Activated T-helper 2 cell treated with anti-CD3 and anti-CD28 coated beads, Interferon-gamma antibody, Interleukin-2, Interleukin-4, amounts not matched to agents 10 μg/mL and 5 μg/mL and 100 μg/mL, durations not matched to agents 14 hours and 24 hours and 36 hours (primary cell): ENCODE results near the gene KANK2. TPM values are rescaled to one million over a fixed set of nuclear protein-coding genes. Genes with fewer than 3 reads are reported as not detected.
"Not testable (repeated sequence)": the region's sequence is repeated elsewhere in the genome, so short reads cannot be mapped to it uniquely, and the experiment has no call there.

Experiments
- DNase-seq: peaks from one replicate; pipeline ENCODE4 v3.0.0; 2021; ENCODE audit warnings: low spot score
- H3K27ac Mint-ChIP-seq: one replicate; pipeline ENCODE4 v1.8.0; 2021; ENCODE audit warnings: mixed read lengths
- H3K27me3 Mint-ChIP-seq: one replicate; pipeline ENCODE4 v1.8.0; 2021; ENCODE audit warnings: low read depth, mixed read lengths
- H3K36me3 Mint-ChIP-seq: one replicate; pipeline ENCODE4 v1.8.0; 2021; ENCODE audit warnings: low read depth, mixed read lengths
- H3K4me1 Mint-ChIP-seq: one replicate; pipeline ENCODE4 v1.8.0; 2021; ENCODE audit warnings: low read depth, mixed read lengths
- H3K4me3 Mint-ChIP-seq: one replicate; pipeline ENCODE4 v1.8.0; 2021; ENCODE audit warnings: low read depth, mild to moderate bottlenecking, moderate library complexity, mixed read lengths
- H3K9me3 Mint-ChIP-seq: one replicate; pipeline ENCODE4 v1.8.0; 2021; ENCODE audit warnings: mixed read lengths
- intact Hi-C: fragments of 100-400 bp; cut with micrococcal nuclease; formaldehyde crosslinking; loops from one replicate; pipeline ENCODE4 v1.15.1; 2023
- total RNA-seq: library from RNA; stranded (reverse); gene quantifications from 2 replicates; pipeline ENCODE4 v1.2.3, GENCODE V29; 2022

Gene KANK2
- total RNA-seq, 1 donor from 2014 or later = 6.5 TPM

DNA sequence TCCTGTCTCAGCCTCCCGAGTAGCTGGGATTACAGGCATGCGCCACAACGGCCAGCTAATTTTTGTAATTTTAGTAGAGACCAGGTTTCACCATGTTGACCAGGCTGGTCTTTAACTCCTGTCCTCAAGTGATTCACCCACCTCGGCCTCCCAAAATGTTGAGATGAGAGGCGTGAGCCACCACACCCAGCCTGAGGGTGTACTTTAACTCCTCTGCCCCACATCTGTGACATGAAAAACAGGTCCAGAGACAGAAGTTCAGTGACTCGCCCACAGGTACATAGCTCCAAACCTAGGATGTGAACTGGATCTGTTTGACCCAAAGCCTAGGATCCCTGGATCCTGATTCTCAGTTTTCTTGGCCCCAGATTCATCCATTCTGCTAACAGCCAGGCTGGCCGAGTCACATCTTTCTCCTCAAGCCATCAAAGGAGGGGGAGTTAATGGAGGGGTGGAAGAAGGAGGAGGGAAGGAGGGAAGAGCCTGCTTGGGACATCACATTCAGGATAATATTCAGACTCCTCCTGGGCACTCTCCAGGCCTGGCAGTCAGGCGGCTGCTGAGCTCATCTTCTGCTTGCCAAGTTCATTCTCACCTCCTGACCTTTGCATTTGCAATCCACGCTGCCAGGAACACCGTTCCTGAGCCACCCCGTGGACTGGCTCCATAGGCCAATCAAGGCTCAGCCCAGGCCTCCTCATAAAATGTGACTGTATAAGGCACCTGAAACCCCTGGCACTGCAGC, 44.9 kb downstream of the KANK2 start:
- Mint-ChIP-seq H3K4me1 (peaks cover 19% of the 10 kb centered on the region), H3K9me3 (no peaks in the 10 kb centered on the region), H3K27ac (no peak overlapping the region), H3K4me3 (no peak overlapping the region), H3K27me3 (no peaks in the 10 kb centered on the region), H3K36me3 (peaks cover 37% of the 10 kb centered on the region)
- intact Hi-C loops = no loop called here
- DNase-seq = no peak

DNA sequence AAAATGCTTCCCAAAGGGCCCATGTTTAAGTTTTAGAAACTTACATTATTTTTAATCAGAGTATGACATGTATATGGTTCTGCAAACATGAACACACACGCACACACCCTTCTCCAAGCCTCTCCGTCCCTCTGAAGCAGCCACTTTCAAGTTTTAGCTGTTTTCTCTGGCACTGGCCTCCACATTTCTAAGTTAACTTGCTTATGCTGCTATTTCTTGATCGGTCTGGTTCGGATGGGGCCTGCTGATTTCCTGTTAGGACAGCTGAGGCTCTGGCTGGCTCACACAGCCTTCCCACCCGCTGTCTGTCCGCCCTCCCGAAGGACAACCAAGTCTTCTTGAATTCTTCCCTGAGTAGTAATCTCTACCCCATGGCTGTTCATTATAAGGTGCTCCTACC, 46.2 kb downstream of the KANK2 start:
- DNase-seq = no peak

DNA sequence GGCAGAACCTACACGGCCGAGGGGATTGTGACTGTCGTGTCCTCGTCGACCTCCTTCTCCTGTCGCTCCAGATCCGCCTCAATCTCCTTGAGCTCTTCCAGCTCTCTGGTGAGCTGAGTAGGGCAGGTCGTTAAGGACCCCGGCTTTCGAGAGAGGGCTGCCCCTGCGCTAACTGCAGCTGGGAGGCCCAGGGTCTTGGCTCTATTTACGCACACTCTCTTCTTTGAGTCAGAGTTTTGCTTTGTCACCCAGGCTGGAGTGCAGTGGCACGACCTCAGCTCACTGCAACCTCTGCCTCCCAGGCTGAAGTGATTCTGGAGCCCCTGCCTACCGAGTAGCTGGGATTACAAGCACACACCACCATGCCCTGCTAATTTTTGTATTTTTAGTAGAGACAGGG, 49.3 kb downstream of the KANK2 start:
- Mint-ChIP-seq H3K36me3 (peaks cover 52% of the 10 kb centered on the region), H3K9me3 (no peaks in the 10 kb centered on the region), H3K4me1 (peaks cover 8% of the 10 kb centered on the region), H3K27ac (no peak overlapping the region), H3K27me3 (no peaks in the 10 kb centered on the region), H3K4me3 (no peak overlapping the region)
- DNase-seq = no peak
- intact Hi-C loops = no loop called here

More for the DNA sequence above, 46.2 kb downstream of the KANK2 start:
- Mint-ChIP-seq H3K4me3 (no peak overlapping the region), H3K36me3 (peaks cover 46% of the 10 kb centered on the region), H3K27ac (no peak overlapping the region), H3K4me1 (peaks cover 19% of the 10 kb centered on the region), H3K9me3 (no peaks in the 10 kb centered on the region), H3K27me3 (no peaks in the 10 kb centered on the region)
- intact Hi-C loops = no loop called here

DNA sequence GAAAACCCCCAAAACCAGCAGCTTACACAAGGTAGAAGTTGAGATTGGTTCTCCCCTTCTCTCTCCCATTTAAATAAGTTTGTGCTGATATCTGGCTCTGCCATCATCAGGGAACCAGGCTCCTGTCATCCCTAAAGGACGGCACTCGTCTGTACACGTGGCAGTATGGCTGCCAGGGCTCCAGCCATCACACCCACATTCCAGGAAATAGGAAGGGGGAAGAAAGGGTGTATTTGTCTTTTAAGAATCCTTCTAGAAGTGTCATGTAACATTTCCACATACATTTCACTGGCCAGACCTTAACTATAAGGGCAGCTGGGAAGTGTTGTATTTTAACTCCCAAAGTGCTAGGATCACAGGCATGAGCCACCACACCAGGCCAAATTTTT, 51.8 kb downstream of the KANK2 start:
- Mint-ChIP-seq H3K9me3 (no peaks in the 10 kb centered on the region), H3K4me1 (no peaks in the 10 kb centered on the region), H3K27ac (no peak overlapping the region), H3K4me3 (no peak overlapping the region), H3K27me3 (no peaks in the 10 kb centered on the region), H3K36me3 (peaks cover 38% of the 10 kb centered on the region)
- intact Hi-C loops = no loop called here
- no peak for DNase-seq

DNA sequence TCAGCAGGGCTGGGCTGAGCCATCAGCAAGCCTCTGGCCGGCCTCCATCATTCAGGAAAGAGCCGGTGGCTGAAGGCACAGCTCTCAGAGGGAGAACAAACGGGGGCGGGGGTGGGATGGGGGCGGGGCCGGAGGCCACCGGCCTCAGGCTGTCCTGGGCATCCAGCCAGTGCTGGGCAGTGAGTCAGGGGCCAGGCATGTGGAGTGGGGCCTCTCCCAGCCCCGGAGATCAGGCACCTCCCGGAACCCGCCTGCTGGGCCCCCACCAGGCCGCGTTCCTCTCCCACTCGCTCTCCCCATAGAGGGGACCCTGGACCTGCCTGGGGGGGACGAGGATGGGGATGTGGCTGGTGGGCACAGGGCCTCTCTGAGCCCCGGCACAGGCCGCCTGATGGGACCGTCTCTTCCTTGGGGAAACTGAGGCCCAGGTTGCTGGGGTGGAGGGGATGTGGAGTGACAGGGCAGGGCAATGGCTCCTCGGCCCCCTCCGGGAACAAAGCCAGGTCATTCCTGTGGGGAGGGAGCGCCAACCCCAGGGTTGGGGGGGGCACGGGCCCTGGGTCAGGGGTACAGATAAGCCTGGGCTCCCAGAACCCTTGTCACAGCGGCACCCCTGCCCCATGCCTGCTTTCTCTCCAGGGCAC, 54.7 kb downstream of the KANK2 start:
- Mint-ChIP-seq H3K36me3 (peaks cover 23% of the 10 kb centered on the region), H3K27ac (no peak overlapping the region), H3K9me3 (no peaks in the 10 kb centered on the region), H3K4me1 (peaks cover 4% of the 10 kb centered on the region), H3K27me3 (no peaks in the 10 kb centered on the region), H3K4me3 (no peak overlapping the region)
- no peak for DNase-seq
- intact Hi-C loops = no loop called here

DNA sequence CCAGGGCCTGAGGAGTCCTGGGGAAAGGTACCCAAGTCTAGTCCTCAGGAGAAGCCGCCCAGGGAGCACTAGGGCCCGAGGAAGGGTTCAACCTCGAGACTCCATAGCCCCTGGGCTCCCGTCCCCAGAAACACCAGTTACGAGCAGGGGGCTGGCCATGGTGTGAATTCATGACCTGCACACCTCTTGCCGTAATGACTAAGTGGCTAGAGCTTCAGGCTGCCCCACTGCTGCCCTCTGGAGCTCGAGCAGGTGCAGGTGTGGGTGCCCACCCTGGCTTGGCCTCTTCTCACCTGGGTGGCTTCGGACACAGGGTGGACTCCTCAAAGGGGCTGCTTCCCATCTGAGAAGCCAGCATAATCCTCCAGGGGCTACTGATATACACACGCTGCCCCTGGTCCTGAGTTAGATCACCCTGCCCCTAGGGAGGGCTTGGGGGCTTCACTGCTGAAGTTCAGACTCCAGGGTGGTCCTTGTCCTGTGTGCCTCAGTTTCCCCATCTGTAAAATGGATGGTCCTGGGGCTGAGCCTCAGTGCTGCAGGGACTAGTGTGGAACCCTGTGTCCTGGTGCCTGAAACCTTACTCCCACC, 55.3 kb downstream of the KANK2 start:
- H3K4me1 Mint-ChIP-seq = peaks cover 6% of the 10 kb centered on the region
- DNase-seq = no peak
- H3K27me3 Mint-ChIP-seq = no peaks in the 10 kb centered on the region
- H3K9me3 Mint-ChIP-seq = no peaks in the 10 kb centered on the region
- intact Hi-C loops = no loop called here
- H3K27ac Mint-ChIP-seq = no peak overlapping the region
- H3K4me3 Mint-ChIP-seq = no peak overlapping the region
- H3K36me3 Mint-ChIP-seq = peaks cover 19% of the 10 kb centered on the region

DNA sequence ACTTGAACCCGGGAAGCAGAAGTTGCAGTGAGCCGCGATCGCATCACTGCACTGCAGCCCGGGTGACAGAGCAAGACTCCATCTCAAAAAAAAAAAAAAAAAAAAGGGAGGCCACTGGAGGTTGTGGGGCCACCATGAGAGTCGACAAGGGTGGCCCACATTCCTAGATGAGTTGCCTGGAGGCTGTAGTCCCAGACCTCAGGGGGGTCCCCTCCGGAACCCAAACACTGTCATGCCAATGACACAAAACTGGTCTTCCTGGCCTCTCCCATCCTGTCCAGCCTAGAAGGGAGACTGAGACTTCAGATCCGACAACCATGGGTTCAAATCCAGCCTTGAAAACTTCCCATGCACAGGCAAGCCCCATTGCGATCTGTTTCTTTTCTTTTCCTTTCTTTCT, 56.4 kb downstream of the KANK2 start:
- intact Hi-C loops = no loop called here
- Mint-ChIP-seq H3K4me3 (no peak overlapping the region), H3K4me1 (peaks cover 8% of the 10 kb centered on the region), H3K9me3 (no peaks in the 10 kb centered on the region), H3K27me3 (no peaks in the 10 kb centered on the region), H3K27ac (no peak overlapping the region), H3K36me3 (peaks cover 10% of the 10 kb centered on the region)
- no peak for DNase-seq

DNA sequence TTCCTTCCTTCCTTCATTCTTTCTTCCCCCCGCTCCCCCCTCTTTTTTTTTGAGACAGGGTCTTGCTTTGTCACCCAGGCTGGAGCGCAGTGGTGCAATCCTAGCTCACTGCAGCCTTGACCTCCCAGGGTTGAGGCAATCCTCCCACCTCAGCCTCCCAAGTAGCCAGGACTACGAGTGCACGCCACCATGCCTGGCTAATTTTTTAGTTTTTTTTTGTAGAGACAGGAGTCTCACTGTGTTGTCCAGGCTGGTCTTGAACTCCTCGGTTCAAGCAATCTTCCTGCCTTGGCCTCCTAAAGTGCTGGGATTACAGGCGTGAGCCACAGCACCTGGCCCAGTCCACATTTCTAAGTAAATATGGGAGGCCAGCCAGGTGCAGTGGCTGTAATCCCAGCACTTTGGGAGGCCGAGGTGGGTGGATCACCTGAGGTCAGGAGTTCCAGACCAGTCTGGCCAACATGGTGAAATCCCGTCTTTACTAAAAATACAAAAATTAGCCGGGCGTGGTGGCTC, 57.3 kb downstream of the KANK2 start:
- H3K27me3 Mint-ChIP-seq, H3K4me3 Mint-ChIP-seq, H3K36me3 Mint-ChIP-seq, H3K27ac Mint-ChIP-seq, DNase-seq, H3K4me1 Mint-ChIP-seq, H3K9me3 Mint-ChIP-seq, intact Hi-C loops: not testable (repeated sequence)

DNA sequence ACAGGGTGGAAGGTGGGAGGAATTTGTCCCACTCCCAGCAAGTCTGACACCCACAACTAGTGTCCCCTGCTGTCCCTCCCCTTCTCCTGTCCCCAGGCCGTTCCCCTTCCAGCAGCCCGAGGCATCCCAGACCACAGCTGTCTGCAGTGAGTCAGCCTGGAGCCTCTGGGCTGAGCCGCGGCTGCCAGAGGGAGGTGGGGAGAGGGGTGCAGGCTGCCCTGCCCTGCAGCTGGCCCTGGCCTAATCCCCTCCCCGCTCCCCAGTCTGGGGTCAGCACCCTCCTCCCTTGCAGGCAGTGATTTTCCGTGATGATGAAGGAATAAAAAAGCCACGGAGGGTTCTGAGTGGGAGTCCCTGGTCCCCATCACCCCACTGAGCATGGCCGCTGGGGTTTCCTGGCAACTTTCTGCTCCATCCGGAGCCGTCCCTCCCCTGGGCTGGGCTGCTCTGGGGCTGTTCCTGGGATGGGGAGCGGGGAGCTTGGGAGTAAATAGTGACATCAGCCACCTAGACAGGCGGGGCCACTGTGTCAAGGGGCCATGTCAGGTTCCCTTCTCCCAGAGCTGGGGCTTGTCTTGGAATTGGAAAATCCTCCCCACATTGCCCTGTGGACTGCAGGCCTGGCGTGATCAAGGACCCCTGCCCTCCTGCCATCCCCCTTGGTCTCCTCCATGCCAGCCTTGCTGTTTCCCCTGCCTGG, 58.6 kb downstream of the KANK2 start:
- no peak overlapping the region for H3K27ac Mint-ChIP-seq
- H3K9me3 Mint-ChIP-seq = no peaks in the 10 kb centered on the region
- no peak overlapping the region for H3K4me3 Mint-ChIP-seq
- peaks cover 9% of the 10 kb centered on the region for H3K4me1 Mint-ChIP-seq
- intact Hi-C loops = loop anchor here (5.0 to 10.0 kb wide), 2 partner anchors 64 to 104 kb away; no protein-coding TSS in a partner anchor
- no peaks in the 10 kb centered on the region for H3K27me3 Mint-ChIP-seq
- no peak for DNase-seq
- peaks cover 4% of the 10 kb centered on the region for H3K36me3 Mint-ChIP-seq

DNA sequence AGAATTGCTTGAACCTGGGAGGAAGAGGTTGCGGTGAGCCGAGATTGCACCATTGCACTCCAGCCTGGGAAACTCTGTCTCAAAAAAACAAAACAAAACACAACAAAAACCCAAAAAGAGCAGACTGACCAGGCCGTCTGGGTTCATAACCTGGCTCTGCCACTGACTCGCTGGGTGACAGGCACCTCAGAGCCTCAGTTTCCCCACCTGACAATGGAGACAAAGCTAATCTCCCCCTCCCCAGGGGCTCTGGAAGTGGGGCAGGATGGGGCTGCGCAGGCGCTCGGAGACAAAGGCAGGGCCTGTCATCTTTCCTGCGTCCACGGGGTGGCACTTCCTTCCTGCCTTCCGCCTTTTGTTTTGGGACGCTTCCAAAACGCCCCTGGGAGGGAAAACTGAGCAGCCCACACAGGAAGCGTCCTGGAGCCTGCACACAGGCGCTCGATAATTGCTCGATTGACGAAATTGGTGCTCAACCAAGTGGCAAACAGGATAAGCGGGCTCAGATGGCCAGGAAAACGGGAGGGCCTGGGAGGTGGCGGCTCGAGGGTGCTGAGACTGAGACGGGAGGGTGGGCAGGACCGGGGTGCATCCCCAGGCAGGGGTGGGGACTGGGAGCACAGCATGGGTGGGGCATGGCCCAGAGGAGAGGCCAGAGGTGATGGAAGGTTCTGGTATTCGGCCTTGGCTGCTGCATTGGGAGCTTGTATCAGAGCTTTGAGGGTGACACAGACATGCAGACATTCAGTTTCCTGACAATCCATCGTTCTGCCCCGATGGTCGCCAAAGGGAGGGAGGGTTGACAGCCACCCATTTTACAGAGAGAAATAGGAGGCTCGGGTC, 59.6 kb downstream of the KANK2 start:
- H3K4me3 Mint-ChIP-seq = peak overlapping the region; percentile 76
- H3K36me3 Mint-ChIP-seq = peaks cover 14% of the 10 kb centered on the region
- H3K4me1 Mint-ChIP-seq = peaks cover 9% of the 10 kb centered on the region
- H3K27ac Mint-ChIP-seq = peak overlapping the region; percentile 69
- no peaks in the 10 kb centered on the region for H3K27me3 Mint-ChIP-seq
- peak; percentile 29 for DNase-seq
- intact Hi-C loops = loop anchor here (5.0 to 10.0 kb wide), 2 partner anchors 65 to 103 kb away; no protein-coding TSS in a partner anchor
- H3K9me3 Mint-ChIP-seq = no peaks in the 10 kb centered on the region

DNA sequence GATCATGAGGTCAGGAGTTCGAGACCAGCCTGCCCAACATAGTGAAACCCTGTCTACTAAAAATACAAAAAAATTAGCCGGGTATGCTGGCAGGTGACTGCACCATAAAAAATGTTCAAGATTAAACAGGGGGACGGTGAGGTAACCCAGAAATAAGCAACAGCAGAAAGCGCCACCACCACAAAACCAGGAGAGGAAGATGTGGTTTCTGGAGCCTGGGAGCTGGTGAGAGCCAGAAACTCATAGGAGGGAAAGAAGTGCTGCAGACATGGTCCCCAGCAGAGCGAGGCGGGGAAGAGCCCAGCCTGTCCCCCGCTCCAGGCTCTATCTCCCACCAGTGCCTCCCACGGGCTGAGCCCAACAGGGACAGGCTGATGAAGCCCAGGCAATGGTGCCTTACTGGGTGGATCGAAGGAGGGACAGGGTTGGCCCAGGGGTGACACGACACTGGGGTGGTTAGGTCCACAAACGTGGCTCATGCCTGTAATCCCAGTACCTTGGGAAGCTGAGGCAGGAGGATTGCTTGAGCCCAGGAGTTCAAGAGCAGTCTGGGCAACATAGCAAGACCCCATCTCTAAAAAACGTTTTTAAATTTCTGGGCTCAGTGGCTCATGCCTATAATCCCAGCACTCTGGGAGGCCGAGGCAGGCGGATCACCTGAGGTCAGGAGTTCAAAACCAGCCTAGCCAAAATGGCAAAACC, 60.8 kb downstream of the KANK2 start:
- Mint-ChIP-seq H3K4me1 (peaks cover 9% of the 10 kb centered on the region), H3K4me3 (no peak overlapping the region), H3K36me3 (peaks cover 24% of the 10 kb centered on the region), H3K9me3 (no peaks in the 10 kb centered on the region), H3K27ac (no peak overlapping the region), H3K27me3 (no peaks in the 10 kb centered on the region)
- DNase-seq = no peak
- intact Hi-C loops = loop anchor here (5.0 to 10.0 kb wide), 2 partner anchors 66 to 102 kb away; no protein-coding TSS in a partner anchor
